GM21528 (cell line): ENCODE measurements around the gene ATF2.
"Not testable (repeated sequence)": the region's sequence is repeated elsewhere in the genome, so short reads cannot be mapped to it uniquely, and the experiment has no call there.

Experiments
- ATAC-seq: cut with Tn5 transposase; IDR thresholded peaks from one replicate; pipeline ENCODE4 v1.9.1; 2021; ENCODE audit warnings: mild to moderate bottlenecking, moderate library complexity; ENCODE audit not compliant: unreplicated experiment, low FRiP score

ATF2 gene

DNA sequence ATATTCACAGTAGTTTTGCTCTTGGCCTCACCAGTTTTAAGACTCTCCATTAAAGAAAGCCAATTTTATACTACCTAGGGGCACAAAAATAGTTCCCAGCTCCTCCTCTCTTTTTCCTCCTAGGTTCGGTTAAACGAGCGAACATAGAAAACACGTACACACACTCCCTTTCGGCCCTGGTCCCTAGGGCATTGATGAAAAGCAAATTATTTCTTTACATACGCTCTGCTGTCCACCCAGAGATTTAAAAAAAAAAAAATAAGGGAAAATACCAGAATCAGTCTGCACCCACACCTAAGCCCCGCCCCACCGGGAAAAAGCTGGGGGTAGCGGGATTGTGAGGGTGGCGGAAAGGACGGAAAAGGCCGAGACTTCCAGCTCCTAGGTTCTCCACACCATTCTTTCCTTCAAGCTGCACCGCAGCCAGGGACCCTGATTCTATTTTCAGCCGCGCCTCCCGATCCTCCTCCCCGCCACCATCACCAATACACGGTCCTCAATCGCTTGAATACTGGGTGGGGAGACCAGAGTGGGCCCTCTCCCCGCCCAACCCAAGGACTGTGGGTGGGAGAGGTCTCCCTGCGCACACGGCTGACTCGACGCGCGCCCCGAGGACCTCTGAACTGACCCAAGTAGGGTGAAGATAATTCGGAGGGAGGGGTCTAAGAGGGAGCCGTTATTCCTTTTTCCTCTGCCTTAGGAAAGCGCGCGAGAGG, 769 bp downstream of the ATF2 start:
- peak; percentile 11 for ATAC-seq

DNA sequence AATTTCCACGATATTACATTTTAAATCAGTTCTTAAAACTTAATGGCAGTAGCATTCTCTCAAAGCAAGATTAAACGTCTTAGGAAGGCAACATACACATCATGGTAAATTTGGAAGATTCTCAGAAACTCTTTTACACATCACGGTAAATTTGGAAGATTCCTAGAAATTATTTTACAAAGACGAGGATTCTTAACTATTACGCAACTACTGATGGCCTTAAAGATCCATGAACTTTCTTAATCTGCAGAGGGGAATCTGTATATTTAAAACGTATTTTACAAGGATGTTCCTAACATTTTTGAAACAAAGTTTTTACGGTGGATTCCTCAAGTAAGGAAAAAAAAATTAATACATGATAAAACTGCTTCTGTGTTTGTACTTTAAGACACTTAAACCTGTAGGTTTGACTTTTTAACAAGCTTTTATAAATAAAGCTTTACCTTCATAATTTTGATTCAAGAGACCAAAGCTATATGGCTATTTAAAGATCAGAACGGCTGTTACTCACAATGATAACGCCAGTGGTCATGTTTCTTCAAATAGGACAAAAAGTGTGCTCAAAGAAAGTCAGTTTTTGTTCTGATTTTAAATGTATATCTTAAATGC, 1.7 kb downstream of the ATF2 start:
- ATAC-seq: no peak

DNA sequence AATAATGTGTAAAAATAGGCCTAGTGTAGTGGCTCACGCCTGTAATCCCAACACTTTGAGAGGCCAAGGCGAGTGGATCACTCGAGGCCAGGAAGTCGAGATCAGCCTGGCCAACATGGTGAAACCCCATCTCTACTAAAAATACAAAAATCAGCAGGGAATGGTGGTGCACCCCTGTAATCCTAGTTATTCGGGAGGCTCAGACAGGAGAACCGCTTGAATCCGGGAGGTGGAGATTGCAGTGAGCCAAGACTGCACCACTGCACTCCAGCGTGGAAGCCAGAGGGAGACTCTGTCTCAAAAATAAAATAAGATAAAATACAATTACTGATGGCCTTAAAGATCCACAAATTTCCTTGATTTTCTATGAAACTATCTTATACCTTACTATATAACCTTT, 3.8 kb downstream of the ATF2 start:
- no peak for ATAC-seq

GRCh38 chr2:175158894-175159293, 9.1 kb downstream of the ATF2 start:
- ATAC-seq: no peak

DNA sequence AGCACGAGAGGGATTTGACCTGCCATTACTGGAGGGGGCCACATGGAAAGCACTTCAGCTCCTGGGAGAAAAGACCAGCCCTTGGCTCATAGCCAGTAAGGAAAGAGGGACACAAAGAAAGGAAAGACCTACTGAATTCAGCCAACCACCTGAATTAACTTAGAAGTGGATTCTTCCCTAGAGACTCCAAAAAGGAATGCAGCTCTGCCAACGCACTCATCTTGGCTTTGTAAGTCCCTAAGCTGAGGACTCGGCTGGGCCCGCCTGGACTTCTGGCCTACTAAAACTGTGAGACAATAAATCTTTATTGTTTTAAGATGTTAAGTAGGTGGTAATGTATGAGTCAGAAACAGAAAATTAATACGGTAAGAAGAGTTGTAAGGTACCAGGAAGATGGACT, 11.5 kb downstream of the ATF2 start:
- no peak for ATAC-seq

GRCh38 chr2:175154661-175155082, 13.3 kb downstream of the ATF2 start:
- ATAC-seq: peak; percentile 60

DNA sequence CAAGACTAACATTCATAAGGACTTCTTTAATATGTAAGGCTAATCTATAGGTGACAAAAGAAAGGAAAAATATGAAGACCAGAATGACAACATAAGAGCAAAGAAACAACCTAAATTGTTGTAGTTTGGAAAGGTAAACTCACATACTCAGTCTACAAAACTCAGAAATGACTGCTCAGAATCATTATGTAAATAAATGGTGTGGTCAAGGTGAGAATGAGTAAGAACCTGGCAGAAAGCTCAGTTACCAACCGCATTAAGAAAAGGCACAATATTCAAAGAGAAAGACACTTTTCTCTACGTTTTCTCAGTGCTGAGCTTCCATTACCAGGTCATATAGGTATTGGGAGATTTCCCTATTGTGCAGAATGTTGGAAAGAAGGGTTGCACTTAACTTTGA, 15.8 kb downstream of the ATF2 start:
- peak; percentile 82 for ATAC-seq

GRCh38 chr2:175151791-175152190, 16.2 kb downstream of the ATF2 start:
- no peak for ATAC-seq

- ATAC-seq: no peak
Measured at GRCh38 chr2:175147186-175147585, 20.8 kb downstream of the ATF2 start.

DNA sequence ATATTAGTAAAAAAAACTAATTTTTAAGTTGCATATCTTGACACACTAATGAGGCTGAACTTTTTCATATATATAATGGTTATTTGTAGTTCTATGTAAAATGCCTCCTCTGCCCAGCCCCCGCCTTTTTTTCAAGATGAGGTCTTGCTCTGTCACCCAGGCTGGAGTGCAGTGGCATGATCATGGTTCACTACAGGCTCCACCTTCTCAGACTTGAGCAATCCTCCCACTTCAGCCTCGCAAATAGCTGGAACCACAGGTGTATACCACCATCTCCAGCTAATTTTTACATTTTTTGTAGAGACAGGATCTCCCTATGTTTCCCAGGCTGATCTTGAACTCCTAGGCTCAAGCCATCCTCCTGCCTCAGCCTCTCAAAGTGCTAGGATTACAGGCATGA, 24.3 kb downstream of the ATF2 start:
- ATAC-seq: no peak

GRCh38 chr2:175143191-175143590, 24.8 kb downstream of the ATF2 start:
- ATAC-seq: no peak

DNA sequence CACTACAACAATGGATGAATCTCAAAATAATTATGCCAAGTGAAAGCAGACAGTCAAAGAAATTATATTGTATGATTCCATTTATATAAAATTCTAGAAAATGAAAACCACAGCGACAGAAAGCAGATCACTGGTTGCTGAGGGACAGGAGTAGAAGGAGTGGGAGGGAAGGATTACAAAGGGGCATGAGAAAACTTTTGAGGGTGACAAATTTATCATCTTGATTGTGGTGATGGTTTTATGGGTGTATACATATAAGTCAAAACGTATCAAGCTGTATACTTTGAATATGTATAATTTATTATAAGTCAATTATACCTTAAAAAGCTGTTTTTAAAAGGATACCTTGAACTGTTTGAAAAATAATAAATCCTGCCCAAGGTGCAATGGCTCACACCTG, 27.7 kb downstream of the ATF2 start:
- no peak for ATAC-seq

- ATAC-seq: no peak
Measured at GRCh38 chr2:175137793-175138192, 30.2 kb downstream of the ATF2 start.

DNA sequence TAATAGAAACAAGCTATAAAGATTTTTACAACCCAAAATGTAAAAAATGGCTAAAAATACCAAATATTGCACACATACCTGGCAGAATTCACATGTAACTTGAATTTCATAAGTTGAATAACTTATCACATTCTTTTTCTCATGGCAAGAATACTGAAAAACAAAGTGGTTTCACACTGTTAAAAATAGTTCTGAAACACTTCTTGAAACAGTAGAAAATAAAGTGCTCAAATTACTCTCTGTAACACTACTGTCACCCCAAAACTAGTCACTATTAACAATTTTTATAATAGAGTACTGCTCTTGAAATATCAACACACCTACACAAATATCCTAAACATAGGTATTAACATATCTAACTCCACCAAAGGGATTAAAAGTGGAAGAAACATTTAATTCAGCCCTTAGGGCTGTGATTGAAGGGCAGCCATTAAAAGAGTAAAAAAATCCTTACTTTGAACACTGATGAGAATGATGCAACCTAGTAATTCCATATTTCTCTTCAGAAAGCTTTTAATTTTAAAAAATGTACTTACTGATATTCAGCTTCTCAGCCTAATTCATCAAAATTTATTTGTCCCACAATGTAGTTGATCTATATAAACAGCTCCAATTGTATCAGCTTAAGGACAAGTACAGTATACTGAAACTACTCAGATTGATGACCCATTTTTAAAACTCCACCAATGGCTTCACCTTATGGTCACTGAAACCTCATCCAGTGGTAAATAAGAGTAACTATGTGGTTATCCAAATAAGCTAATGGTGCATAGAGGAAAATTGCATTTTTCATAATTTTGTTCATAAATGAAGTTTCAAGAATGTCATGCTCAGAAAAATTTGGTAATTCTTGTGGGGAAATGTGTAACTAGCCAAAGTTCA, 31.4 kb downstream of the ATF2 start:
- peak; percentile 67 for ATAC-seq

DNA sequence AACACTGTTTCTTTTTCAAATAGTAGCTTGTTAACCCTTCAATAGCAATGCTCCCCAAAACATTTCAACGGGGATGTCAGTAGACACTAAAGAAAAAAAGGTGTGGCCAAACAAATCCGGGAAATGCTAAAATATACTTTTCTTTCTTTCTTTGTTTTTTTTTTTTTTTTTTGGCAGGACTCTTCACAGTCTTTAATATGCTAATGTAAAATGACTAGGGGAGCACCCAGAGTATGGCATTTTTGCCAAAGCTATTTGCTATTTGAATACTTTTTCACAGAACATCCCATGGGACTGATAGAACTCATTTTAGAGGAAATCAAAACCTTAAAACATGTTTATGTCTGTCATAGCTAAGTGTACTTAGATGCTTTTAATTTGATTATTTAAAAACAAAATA, 32.1 kb downstream of the ATF2 start:
- ATAC-seq: no peak

- no peak for ATAC-seq
Measured at GRCh38 chr2:175135177-175135576, 32.8 kb downstream of the ATF2 start.

- no peak for ATAC-seq
Measured at GRCh38 chr2:175131252-175131651, 36.8 kb downstream of the ATF2 start.

DNA sequence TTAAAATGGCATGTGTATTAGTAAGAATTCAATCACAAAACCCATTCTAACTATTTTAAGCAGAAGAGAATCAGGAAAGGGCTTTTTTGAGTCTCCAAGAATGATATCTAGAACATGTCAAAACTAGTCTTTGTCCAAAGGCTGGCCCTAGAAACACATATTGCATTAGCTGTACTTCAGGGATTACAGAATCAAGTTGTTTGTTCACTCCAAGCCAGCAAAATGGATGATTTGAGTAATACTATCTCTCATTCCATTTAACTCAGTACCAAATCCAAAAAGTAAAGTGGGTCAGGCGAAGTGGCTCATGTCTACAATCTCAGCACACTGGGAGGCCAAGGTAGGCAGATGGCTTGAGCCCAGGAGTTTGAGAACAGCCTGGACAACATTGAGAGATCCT, 41.3 kb downstream of the ATF2 start:
- ATAC-seq: no peak

DNA sequence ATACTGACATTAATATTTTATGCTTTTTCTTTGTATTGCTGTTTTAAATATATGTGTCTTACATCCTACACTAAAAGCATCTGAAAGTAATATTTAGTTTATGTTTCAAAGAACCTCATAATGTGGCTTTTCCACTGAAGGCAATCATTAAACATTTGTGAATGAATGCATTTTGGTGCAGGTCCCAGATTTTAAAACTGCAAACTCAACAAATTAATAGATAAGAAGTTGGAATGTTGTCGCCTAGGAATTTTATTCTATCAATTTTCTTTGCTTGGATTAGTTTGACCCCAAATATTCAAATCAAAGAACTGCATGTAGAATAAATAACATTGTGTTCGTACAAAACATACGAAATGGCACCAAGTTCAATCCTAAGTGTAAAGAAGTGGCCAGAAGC, 44.7 kb downstream of the ATF2 start:
- ATAC-seq: no peak

- no peak for ATAC-seq
Measured at GRCh38 chr2:175111200-175111657, 56.8 kb downstream of the ATF2 start.

GRCh38 chr2:175108091-175108490, 59.9 kb downstream of the ATF2 start:
- not testable (repeated sequence) for ATAC-seq
